B cell (primary cell): ENCODE results near the gene NFE2. TPM values are rescaled to one million over a fixed set of nuclear protein-coding genes. Genes with fewer than 3 reads are reported as not detected.

ENCODE experiments used
- ATAC-seq: fragments of 200-7000 bp; cut with Tn5 transposase; one replicate; pipeline ENCODE4 v1.10.0; 2021; ENCODE audit warnings: low read depth, mild to moderate bottlenecking, moderate number of reproducible peaks, moderate library complexity
- CTCF ChIA-PET: fragments of 350-600 bp; sonication (Branson Sonifier 250); formaldehyde crosslinking; loops from one replicate; lab custom pipeline; 2021; ENCODE audit warnings: antibody characterized with exemption, inconsistent platforms; lab: Charles Lee
- POLR2A ChIA-PET: fragments of 350-600 bp; sonication (Branson Sonifier 250); formaldehyde crosslinking; loops from one replicate; lab custom pipeline; 2021; ENCODE audit warnings: antibody characterized with exemption; lab: Charles Lee
- DNase-seq: peaks from one replicate; pipeline ENCODE4 v3.0.0; 2013
- H2AFZ ChIP-seq: 2 replicates; pipeline ENCODE4 v1.6.1; 2012; ENCODE audit warnings: mild to moderate bottlenecking, low read depth, low read length; ENCODE audit not compliant: insufficient read depth, poor library complexity, severe bottlenecking
- H3K27ac ChIP-seq, 2 donors: 1 replicate in 1 of 2; 2 replicates in 1 of 2; pipeline ENCODE4 v1.5.1; 2012 to 2013; ENCODE audit warnings: low read length in 2 of 2, mild to moderate bottlenecking in 2 of 2, moderate library complexity in 1 of 2
- H3K27me3 ChIP-seq, 4 experiments: fragments of 200-600 bp in 1 of 4; sonication (generic) in 1 of 4; replicated peaks in 1 of 4; 1 replicate in 2 of 4; 2 replicates in 2 of 4; pipeline versions ENCODE4 v1.6.1 to v1.7.0; 2013 to 2016; ENCODE audit warnings: low read length in 3 of 4, mild to moderate bottlenecking in 2 of 4, mixed read lengths in 1 of 4, moderate library complexity in 1 of 4; ENCODE audit not compliant: insufficient read depth in 4 of 4, control insufficient read depth in 3 of 4; ENCODE audit errors: control extremely low read depth in 1 of 4
- H3K36me3 ChIP-seq, 2 experiments: replicated peaks in 1 of 2; 1 replicate in 1 of 2; 2 replicates in 1 of 2; pipeline versions ENCODE4 v1.6.1 to v1.7.1; 2013; ENCODE audit warnings: low read length in 1 of 2; ENCODE audit not compliant: insufficient read depth in 2 of 2, control insufficient read depth in 1 of 2; ENCODE audit errors: control extremely low read depth in 1 of 2, extremely low read depth in 1 of 2
- H3K4me1 ChIP-seq, 2 donors: fragments of 200-600 bp in 1 of 2; sonication (generic) in 1 of 2; 1 replicate in 1 of 2; 2 replicates in 1 of 2; pipeline versions ENCODE4 v1.5.1 to v1.6.1; 2013 to 2017; ENCODE audit warnings: low read length in 2 of 2; ENCODE audit not compliant: control insufficient read depth in 2 of 2, insufficient read depth in 2 of 2
- H3K4me2 ChIP-seq: replicated peaks from 2 replicates; pipeline ENCODE3; 2012; ENCODE audit warnings: mild to moderate bottlenecking, low read depth, low read length; ENCODE audit not compliant: poor library complexity, severe bottlenecking
- H3K4me3 ChIP-seq, 5 experiments: fragments of 200-600 bp in 1 of 5; sonication (generic) in 1 of 5; 1 replicate in 3 of 5; 2 replicates in 2 of 5; pipeline versions ENCODE4 v1.5.1 to v1.7.0; 2011 to 2016; ENCODE audit warnings: low read length in 4 of 5, mild to moderate bottlenecking in 4 of 5, low read depth in 2 of 5, control low read depth in 1 of 5, moderate library complexity in 1 of 5; ENCODE audit not compliant: insufficient read depth in 1 of 5; ENCODE audit errors: control extremely low read depth in 1 of 5, extremely low read depth in 1 of 5
- H3K79me2 ChIP-seq: fragments of 200-600 bp; sonication (generic); one replicate; pipeline ENCODE4 v1.6.0; 2016; ENCODE audit warnings: low read length; ENCODE audit not compliant: control insufficient read depth, insufficient read depth
- H3K9ac ChIP-seq: fragments of 200-600 bp; sonication (generic); 2 replicates; pipeline ENCODE4 v1.6.1; 2017; ENCODE audit warnings: mild to moderate bottlenecking, low read length, moderate library complexity
- H3K9me3 ChIP-seq, 3 donors: one replicate each; pipeline versions ENCODE4 v1.6.1 to v1.7.1; 2013; ENCODE audit warnings: low read length in 2 of 3; ENCODE audit not compliant: control insufficient read depth in 2 of 3, insufficient read depth in 1 of 3; ENCODE audit errors: control extremely low read depth in 1 of 3
- H4K20me1 ChIP-seq: 2 replicates; pipeline ENCODE4 v1.6.0; 2012; ENCODE audit warnings: mild to moderate bottlenecking, low read length; ENCODE audit not compliant: insufficient read depth, control insufficient read depth, poor library complexity, severe bottlenecking
- H3K27ac Mint-ChIP-seq: one replicate; pipeline ENCODE4 v1.8.0; 2021; ENCODE audit warnings: mixed read lengths
- H3K27me3 Mint-ChIP-seq: one replicate; pipeline ENCODE4 v1.8.0; 2021; ENCODE audit warnings: mixed read lengths
- H3K4me1 Mint-ChIP-seq: one replicate; pipeline ENCODE4 v1.8.0; 2021; ENCODE audit warnings: mixed read lengths
- H3K4me3 Mint-ChIP-seq: one replicate; pipeline ENCODE4 v1.8.0; 2021; ENCODE audit warnings: mixed read lengths
- H3K9me3 Mint-ChIP-seq: one replicate; pipeline ENCODE4 v1.8.0; 2022; ENCODE audit warnings: mixed read lengths; ENCODE audit not compliant: insufficient read depth
- EZH2 ChIP-seq: IDR thresholded peaks from 2 replicates; pipeline ENCODE4 v1.6.1; 2012; ENCODE audit warnings: borderline replicate concordance, low read depth, mild to moderate bottlenecking, moderate library complexity, low read length; ENCODE audit not compliant: insufficient read depth, poor library complexity, severe bottlenecking
- WGBS: methylation state at CpG from one replicate; pipeline ENCODE4 v1.1.5; 2013; ENCODE audit warnings: missing lambda C conversion rate; ENCODE audit not compliant: insufficient coverage; 5-methylcytosine and 5-hydroxymethylcytosine counted together
- intact Hi-C: fragments of 100-400 bp; cut with micrococcal nuclease; formaldehyde crosslinking; loops from one replicate; pipeline ENCODE4 v1.10.0; 2022
- polyA plus RNA-seq: library from polyadenylated mRNA; depleted of rRNA; stranded (reverse); fragments of >200 nt; gene quantifications from 2 replicates; pipeline ENCODE4 v1.2.3, GENCODE V29; 2012
- total RNA-seq, 2 donors: library from RNA; stranded (reverse); fragments of 120-200 nt in 1 of 2; gene quantifications; 1 replicate in 1 of 2; 2 replicates in 1 of 2; pipeline versions ENCODE4 v1.2.3 to v1.2.4, GENCODE V29; 2013 to 2022
- TF ChIP-seq, protein P1 (sequence below): fragments of 200-600 bp; IDR thresholded peaks from one replicate; pipeline ENCODE4 v1.8.0; 2022; ENCODE audit warnings: antibody characterized with exemption, mild to moderate bottlenecking

Gene NFE2
- total and polyA plus RNA-seq, 2 donors (not counting 1 experiment from before 2014, with no cell fraction given) = 0.60 TPM; not detected in 1

DNA sequence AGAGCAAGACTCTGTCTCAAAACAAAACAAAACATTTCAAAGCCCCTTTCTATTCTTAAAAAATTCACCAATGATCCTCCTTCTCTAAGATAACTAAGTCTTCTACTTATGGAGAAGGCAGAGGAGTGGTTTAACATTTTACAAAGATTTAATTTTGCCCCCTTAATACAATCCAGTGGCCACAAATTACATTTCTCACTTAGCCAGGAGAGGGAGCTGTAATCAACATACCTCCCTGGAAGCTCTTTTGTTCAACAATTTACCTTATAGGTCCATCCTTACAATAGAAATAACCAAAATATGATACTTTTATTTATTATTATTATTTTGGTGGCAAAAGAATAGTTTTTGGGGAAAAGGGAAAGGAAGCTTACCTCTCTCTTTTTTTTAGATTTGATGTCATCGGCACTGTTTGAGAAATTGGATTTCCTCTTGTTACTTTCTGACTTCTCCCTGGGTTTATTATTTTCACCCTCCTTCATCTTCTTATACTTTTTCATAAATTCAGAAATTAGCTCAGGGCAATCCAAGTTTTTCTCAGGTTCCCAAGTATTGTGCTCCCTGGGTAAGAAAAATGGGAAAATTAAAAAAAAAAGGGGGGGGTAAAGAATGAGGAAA lies 49.0 kb downstream of the NFE2 start:
- no peaks in the 10 kb centered on the region for H3K9me3 ChIP-seq
- no peak overlapping the region for H3K9ac ChIP-seq
- no peaks in the 10 kb centered on the region for H3K9me3 Mint-ChIP-seq
- H3K27ac Mint-ChIP-seq = no peak overlapping the region
- H3K4me2 ChIP-seq = no peak overlapping the region
- ChIA-PET POLR2A (interaction anchor here (0.7 to 1.3 kb wide), 3 partner anchors 8 to 117 kb away, joined by 3 to 9 read pairs (median 5); no protein-coding TSS in a partner anchor), CTCF (interaction anchor here (0.7 to 6.5 kb wide), 33 partner anchors 11 to 188 kb away, joined by 3 to 46 read pairs (median 5); partner anchors contain the start of genes COPZ1, HNRNPA1 and SMUG1)
- no peak overlapping the region for H3K4me3 ChIP-seq
- peaks cover 0 to 4% of the 10 kb centered on the region in 2 donors for H3K4me1 ChIP-seq
- DNase-seq (peak; percentile 63), ATAC-seq (peak; percentile 56)
- H3K4me3 Mint-ChIP-seq = no peak overlapping the region
- no peaks in the 10 kb centered on the region for H3K27me3 Mint-ChIP-seq
- H2AFZ ChIP-seq = no peak overlapping the region
- TF ChIP-seq EZH2 = no peak
- TF ChIP-seq, protein P1, sequence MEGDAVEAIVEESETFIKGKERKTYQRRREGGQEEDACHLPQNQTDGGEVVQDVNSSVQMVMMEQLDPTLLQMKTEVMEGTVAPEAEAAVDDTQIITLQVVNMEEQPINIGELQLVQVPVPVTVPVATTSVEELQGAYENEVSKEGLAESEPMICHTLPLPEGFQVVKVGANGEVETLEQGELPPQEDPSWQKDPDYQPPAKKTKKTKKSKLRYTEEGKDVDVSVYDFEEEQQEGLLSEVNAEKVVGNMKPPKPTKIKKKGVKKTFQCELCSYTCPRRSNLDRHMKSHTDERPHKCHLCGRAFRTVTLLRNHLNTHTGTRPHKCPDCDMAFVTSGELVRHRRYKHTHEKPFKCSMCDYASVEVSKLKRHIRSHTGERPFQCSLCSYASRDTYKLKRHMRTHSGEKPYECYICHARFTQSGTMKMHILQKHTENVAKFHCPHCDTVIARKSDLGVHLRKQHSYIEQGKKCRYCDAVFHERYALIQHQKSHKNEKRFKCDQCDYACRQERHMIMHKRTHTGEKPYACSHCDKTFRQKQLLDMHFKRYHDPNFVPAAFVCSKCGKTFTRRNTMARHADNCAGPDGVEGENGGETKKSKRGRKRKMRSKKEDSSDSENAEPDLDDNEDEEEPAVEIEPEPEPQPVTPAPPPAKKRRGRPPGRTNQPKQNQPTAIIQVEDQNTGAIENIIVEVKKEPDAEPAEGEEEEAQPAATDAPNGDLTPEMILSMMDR = peak; percentile 77
- intact Hi-C loops = loop anchor here (1.0 kb wide), 3 partner anchors 73 to 143 kb away; no protein-coding TSS in a partner anchor
- H3K4me1 Mint-ChIP-seq = peaks cover 6% of the 10 kb centered on the region
- H3K27ac ChIP-seq = no peak overlapping the region
- peaks cover 9 to 43% of the 10 kb centered on the region in 2 experiments for H3K36me3 ChIP-seq
- WGBS = no CpG with 5 or more reads among the region's 1 CpG
- H3K27me3 ChIP-seq = no peaks in the 10 kb centered on the region
- no peaks in the 10 kb centered on the region for H4K20me1 ChIP-seq
- peaks cover 38% of the 10 kb centered on the region for H3K79me2 ChIP-seq

DNA sequence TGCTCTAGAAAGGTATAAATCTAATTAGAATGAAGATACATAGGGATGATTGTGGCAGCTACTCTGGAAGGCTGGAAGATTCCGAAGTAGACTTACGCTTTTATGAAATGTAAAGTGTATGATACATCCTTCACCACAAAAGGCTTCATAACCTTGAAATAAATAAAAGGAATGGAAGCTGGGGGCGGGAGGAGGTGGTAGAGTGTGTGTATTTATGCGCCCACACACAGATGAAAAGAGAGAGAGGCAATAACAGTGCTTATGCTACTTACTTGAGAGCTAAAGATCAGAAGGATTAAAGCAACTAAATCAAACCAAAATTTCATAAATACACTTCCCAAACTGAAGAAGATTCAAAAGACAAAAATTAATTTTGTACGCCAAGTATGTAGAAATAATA lies 51.3 kb downstream of the NFE2 start:
- peaks cover 48% of the 10 kb centered on the region for H3K79me2 ChIP-seq
- Mint-ChIP-seq H3K9me3 (no peaks in the 10 kb centered on the region), H3K4me3 (no peak overlapping the region), H3K4me1 (peaks cover 6% of the 10 kb centered on the region), H3K27ac (no peak overlapping the region), H3K27me3 (no peaks in the 10 kb centered on the region)
- peaks cover 8 to 38% of the 10 kb centered on the region in 2 experiments for H3K36me3 ChIP-seq
- no peak overlapping the region for H3K9ac ChIP-seq
- H3K27me3 ChIP-seq = no peaks in the 10 kb centered on the region
- no peak overlapping the region for H3K27ac ChIP-seq
- ATAC-seq = no peak
- H3K4me2 ChIP-seq = no peak overlapping the region
- no CpG with 5 or more reads among the region's 5 CpGs for WGBS
- peaks cover 0 to 4% of the 10 kb centered on the region in 2 donors for H3K4me1 ChIP-seq
- intact Hi-C loops = no loop called here
- no peak overlapping the region for H2AFZ ChIP-seq
- ChIA-PET CTCF (interaction anchor here (0.9 to 6.5 kb wide), 4 partner anchors 22 to 118 kb away, joined by 3 to 46 read pairs (median 4); no protein-coding TSS in a partner anchor), POLR2A (no interaction called here)
- H4K20me1 ChIP-seq = no peaks in the 10 kb centered on the region
- H3K4me3 ChIP-seq = no peak overlapping the region
- no peaks in the 10 kb centered on the region for H3K9me3 ChIP-seq
- DNase-seq = no peak
- TF ChIP-seq, protein P1 = no peak
